ENCODE data around the gene COPB1. TPM values are rescaled to one million over a fixed set of nuclear protein-coding genes. Genes with fewer than 3 reads are reported as not detected.

COPB1 gene
- total and polyA plus RNA-seq, 9 of the 15 experiments (the other 6 are each of a cell fraction or from before 2014, with no cell fraction given): 64.7 to 188 (median 91.6) TPM

- Histone ChIP-seq H3K79me2 (ENCODE audit: control insufficient read depth, insufficient read depth, low read length) (peaks cover 32% of the 10 kb centered on the region), H3K27ac (ENCODE audit: extremely low read depth, low read depth, low read length) (no peak overlapping the region), H4K20me1 (replicated peaks; ENCODE audit: control insufficient read depth, insufficient read depth, low read length) (0 out of 2 replicates have a peak, but pooled peaks cover 4% of the 10 kb centered on the region), H3K27me3 (ENCODE audit: control insufficient read depth in 2 of 2, insufficient read depth in 2 of 2, low read length in 2 of 2) (no peaks in the 10 kb centered on the region), H3K4me3 (no peak overlapping the region), H3K9me1 (ENCODE audit: control insufficient read depth, insufficient read depth, low read length) (no peaks in the 10 kb centered on the region), H3K4me2 (ENCODE audit: insufficient read depth, low read length) (no peak overlapping the region), H3K9me3 (replicated peaks; ENCODE audit: control insufficient read depth, insufficient read depth, low read depth, low read length) (no peaks in the 10 kb centered on the region), H3K9ac (ENCODE audit: insufficient read depth in 1 of 2, low read depth in 2 of 2, low read length in 2 of 2) (no peak overlapping the region), H2AFZ (ENCODE audit: low read depth, low read length) (no peak overlapping the region), H3K4me1 (replicated peaks in 1 of 2; ENCODE audit: control insufficient read depth in 2 of 2, insufficient read depth in 2 of 2, low read length in 2 of 2) (peaks cover 6 to 8% of the 10 kb centered on the region in 2 experiments; a peak in 3 of 5 replicates), H3K36me3 (ENCODE audit: control insufficient read depth, insufficient read depth, low read length) (peaks cover 20% of the 10 kb centered on the region; the same call in 2 of the 3 replicates)
- no peak for FAIRE-seq
- WGBS (ENCODE audit: insufficient coverage, low coverage, missing lambda C conversion rate): 100% methylated on average over 1 of the region's 1 CpG
- no peak for ATAC-seq
- BruUV-seq (replicated peaks): no TSS peak
- TF ChIP-seq PHB2 (IDR thresholded peaks at IDR 0.05; ENCODE audit: low read depth) (no peak), GTF3C2 (IDR thresholded peaks at IDR 0.05; ENCODE audit: borderline replicate concordance, extremely low read depth, insufficient read length) (no peak), SMARCA5 (IDR thresholded peaks at IDR 0.05) (no peak), ZNF3 (CRISPR knock-in tag; IDR thresholded peaks at IDR 0.05) (peak; percentile 57; the same call in 1 of the 2 replicates)
- POLR2A ChIA-PET: interaction anchor here (1.1 kb wide), 1 partner anchor 24 kb away, joined by 3 read pairs; no protein-coding TSS in a partner anchor
- intact Hi-C loops (cut with micrococcal nuclease): loop anchor here (5.0 kb wide), 3 partner anchors 120 to 370 kb away; partner anchors contain the start of genes CYP2R1 and PDE3B
- DNase-seq (ENCODE audit: extremely low read depth in 1 of 4, low spot score in 3 of 4): no peak
- CTCF ChIA-PET (ENCODE audit: low intra/inter-chr PET ratio): no interaction called here
- in situ Hi-C loops (cut with MboI): loop anchor here (10.0 kb wide), 1 partner anchor 372 kb away; the partner anchor contains the start of gene CYP2R1
These were observed 23.2 kb upstream of the COPB1 start for GRCh38 chr11:14522801-14523200.

Measured in K562 (cell line).